Neural cell (in vitro differentiated cells): ENCODE results near the gene DENND1A. TPM values are rescaled to one million over a fixed set of nuclear protein-coding genes. Genes with fewer than 3 reads are reported as not detected.

Experiments
- H2AFZ ChIP-seq: fragments of 200-600, 300-800 bp; sonication (generic), shearing (Covaris generic); 2 replicates; pipeline ENCODE4 v1.6.0; 2014; ENCODE audit warnings: low read depth, mild to moderate bottlenecking, antibody characterized with exemption, low read length, moderate library complexity
- H3F3A ChIP-seq: fragments of 200-600 bp; shearing (Covaris generic); 2 replicates; pipeline ENCODE4 v1.6.1; 2016; ENCODE audit warnings: mild to moderate bottlenecking, moderate library complexity, mixed read lengths, antibody characterized with exemption, low read length; ENCODE audit not compliant: insufficient read depth, poor library complexity, severe bottlenecking
- H3K27ac ChIP-seq: fragments of 200-600, 300-800 bp; sonication (generic), shearing (Covaris generic); 2 replicates; pipeline ENCODE4 v1.5.1; 2014; ENCODE audit warnings: mild to moderate bottlenecking, low read length, moderate library complexity
- H3K27me3 ChIP-seq: fragments of 300-800, 200-600 bp; sonication (generic), shearing (Covaris generic); 2 replicates; pipeline ENCODE4 v1.6.0; 2014; ENCODE audit warnings: mild to moderate bottlenecking, low read depth, low read length, moderate library complexity; ENCODE audit not compliant: insufficient read depth
- H3K36me3 ChIP-seq: fragments of 300-800, 200-600 bp; sonication (generic), shearing (Covaris generic); 2 replicates; pipeline ENCODE4 v1.5.1; 2014; ENCODE audit warnings: mild to moderate bottlenecking, antibody characterized with exemption, low read length, moderate library complexity; ENCODE audit not compliant: insufficient read depth
- H3K4me2 ChIP-seq: fragments of 300-800, 200-600 bp; sonication (generic), shearing (Covaris generic); 2 replicates; pipeline ENCODE4 v1.6.0; 2014; ENCODE audit warnings: mild to moderate bottlenecking, low read length
- H3K4me3 ChIP-seq: fragments of 300-800, 200-600 bp; sonication (generic), shearing (Covaris generic); 2 replicates; pipeline ENCODE4 v1.5.1; 2014; ENCODE audit warnings: mild to moderate bottlenecking, low read length, moderate library complexity
- H3K79me2 ChIP-seq: fragments of 200-600 bp; shearing (Covaris generic); replicated peaks from 2 replicates; pipeline ENCODE4 v1.6.0; 2014; ENCODE audit warnings: mild to moderate bottlenecking, low read length, moderate library complexity; ENCODE audit not compliant: insufficient read depth
- H3K9ac ChIP-seq: fragments of 300-800, 200-600 bp; sonication (generic), shearing (Covaris generic); 2 replicates; pipeline ENCODE4 v1.6.1; 2016; ENCODE audit warnings: mild to moderate bottlenecking, low read length, mixed read lengths
- H3K9me2 ChIP-seq: fragments of 200-600 bp; shearing (Covaris generic); 2 replicates; pipeline ENCODE4 v1.6.1; 2016; ENCODE audit warnings: mild to moderate bottlenecking, low read length, mixed read lengths; ENCODE audit not compliant: insufficient read depth
- H3K9me3 ChIP-seq: fragments of 200-600, 300-800 bp; sonication (generic), shearing (Covaris generic); 2 replicates; pipeline ENCODE4 v1.6.1; 2016; ENCODE audit warnings: mild to moderate bottlenecking, mixed run types, low read length, moderate library complexity, mixed read lengths
- H4K20me1 ChIP-seq: fragments of 200-600 bp; shearing (Covaris generic); 2 replicates; pipeline ENCODE4 v1.6.1; 2016; ENCODE audit warnings: mild to moderate bottlenecking, mixed run types; ENCODE audit not compliant: insufficient read depth
- CTCF ChIP-seq: fragments of 450-650 bp; IDR thresholded peaks from 2 replicates; pipeline ENCODE4 v1.5.1; 2014; ENCODE audit warnings: antibody characterized with exemption, mild to moderate bottlenecking, moderate library complexity; ENCODE audit not compliant: poor library complexity, severe bottlenecking
- EP300 ChIP-seq: fragments of 450-650 bp; conservative IDR thresholded peaks from 2 replicates; pipeline ENCODE4 v1.6.1; 2014; ENCODE audit warnings: antibody characterized with exemption, mild to moderate bottlenecking, moderate library complexity; ENCODE audit not compliant: poor library complexity, severe bottlenecking
- EZH2 ChIP-seq: fragments of 200-600, 300-800 bp; shearing (Covaris generic), sonication (generic); IDR thresholded peaks from 2 replicates; pipeline ENCODE4 v1.6.1; 2014; ENCODE audit warnings: antibody characterized with exemption, low read length, borderline replicate concordance, mild to moderate bottlenecking; ENCODE audit not compliant: insufficient read depth, poor library complexity, severe bottlenecking
- MXI1 ChIP-seq: fragments of 450-650 bp; conservative IDR thresholded peaks from 2 replicates; pipeline ENCODE4 v1.6.1; 2014; ENCODE audit warnings: antibody characterized with exemption, mild to moderate bottlenecking; ENCODE audit not compliant: poor library complexity, severe bottlenecking
- POLR2AphosphoS5 ChIP-seq: IDR thresholded peaks from 2 replicates; pipeline ENCODE4 v1.6.1; 2012
- RAD21 ChIP-seq: fragments of 450-650 bp; conservative IDR thresholded peaks from 2 replicates; pipeline ENCODE4 v1.6.1; 2014; ENCODE audit warnings: antibody characterized with exemption, mild to moderate bottlenecking, moderate library complexity
- REST ChIP-seq: IDR thresholded peaks from 2 replicates; pipeline ENCODE4 v1.6.1; 2012; ENCODE audit warnings: borderline replicate concordance
- SMC3 ChIP-seq: fragments of 450-650 bp; conservative IDR thresholded peaks from 2 replicates; pipeline ENCODE4 v1.6.1; 2014; ENCODE audit warnings: antibody characterized with exemption, mild to moderate bottlenecking, moderate library complexity; ENCODE audit not compliant: poor library complexity
- TAF1 ChIP-seq: IDR thresholded peaks from 2 replicates; pipeline ENCODE4 v1.6.1; 2012; ENCODE audit warnings: low read depth
- polyA plus RNA-seq: library from polyadenylated mRNA; depleted of rRNA; stranded (reverse); fragments of >200 nt; gene quantifications from 2 replicates; pipeline ENCODE4 v1.2.3, GENCODE V29; 2014

The DENND1A gene
- polyA plus RNA-seq, 1 donor from 2014 or later, result 2.3 TPM

- H3K27me3 ChIP-seq, result no peaks in the 10 kb centered on the region
- H4K20me1 ChIP-seq, result no peaks in the 10 kb centered on the region
- no peaks in the 10 kb centered on the region for H3F3A ChIP-seq
- no peaks in the 10 kb centered on the region for H3K9me2 ChIP-seq
- no peak overlapping the region for H3K4me2 ChIP-seq
- H3K9me3 ChIP-seq, result no peaks in the 10 kb centered on the region
- H3K79me2 ChIP-seq, result no peaks in the 10 kb centered on the region
- H2AFZ ChIP-seq, result no peak overlapping the region
- H3K4me3 ChIP-seq, result no peak overlapping the region
- H3K27ac ChIP-seq, result no peak overlapping the region
- TF ChIP-seq POLR2AphosphoS5 (no peak), MXI1 (no peak), SMC3 (no peak), EZH2 (no peak), REST (no peak), CTCF (no peak), TAF1 (no peak), RAD21 (no peak), EP300 (no peak)
- H3K9ac ChIP-seq, result no peak overlapping the region
- no peaks in the 10 kb centered on the region for H3K36me3 ChIP-seq
These were observed 377.4 kb downstream of the DENND1A start for GRCh38 chr9:123552530-123552929.

DNA sequence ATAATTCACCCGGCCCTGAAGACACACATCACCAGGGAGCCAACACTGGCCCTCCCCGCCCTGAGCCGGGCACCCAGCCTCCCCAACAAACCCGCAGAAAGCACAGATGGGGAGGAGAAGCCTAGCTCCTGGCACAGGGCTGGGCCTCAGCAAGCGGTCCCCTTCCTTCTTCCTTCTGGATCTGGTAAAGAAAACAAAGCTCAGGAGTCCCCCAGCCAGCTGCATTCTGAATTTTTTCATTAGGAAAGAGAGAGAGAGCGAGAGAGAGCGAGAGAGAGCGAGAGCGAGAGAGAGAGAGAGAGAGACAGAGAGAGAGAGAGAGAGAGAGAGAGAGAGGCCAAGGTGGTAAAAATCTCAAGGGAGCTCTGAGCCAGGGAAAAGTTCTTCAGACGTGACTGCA is 378.2 kb downstream of the DENND1A start:
- H3K79me2 ChIP-seq, result no peaks in the 10 kb centered on the region
- no peaks in the 10 kb centered on the region for H3F3A ChIP-seq
- H4K20me1 ChIP-seq, result no peaks in the 10 kb centered on the region
- TF ChIP-seq RAD21, result no peak
- no peak for TF ChIP-seq SMC3
- TF ChIP-seq TAF1, result no peak
- no peak for TF ChIP-seq REST
- TF ChIP-seq EP300, result no peak
- no peak for TF ChIP-seq EZH2
- TF ChIP-seq MXI1, result no peak
- TF ChIP-seq CTCF, result no peak
- TF ChIP-seq POLR2AphosphoS5, result no peak
- H3K9me2 ChIP-seq, result no peaks in the 10 kb centered on the region
- H3K27me3 ChIP-seq, result no peaks in the 10 kb centered on the region
- no peak overlapping the region for H3K27ac ChIP-seq
- H3K4me3 ChIP-seq, result no peak overlapping the region
- no peaks in the 10 kb centered on the region for H3K36me3 ChIP-seq
- no peaks in the 10 kb centered on the region for H3K9me3 ChIP-seq
- no peak overlapping the region for H2AFZ ChIP-seq
- H3K4me2 ChIP-seq, result no peak overlapping the region
- no peak overlapping the region for H3K9ac ChIP-seq
